Tongue (tissue), 2 donors: Measurements from ENCODE around the gene SRPK2. TPM values are rescaled to one million over a fixed set of nuclear protein-coding genes. Genes with fewer than 3 reads are reported as not detected.
"Not testable (repeated sequence)": the region's sequence is repeated elsewhere in the genome, so short reads cannot be mapped to it uniquely, and the experiment has no call there.

ENCODE experiments used
- DNase-seq: peaks from one replicate; pipeline ENCODE4 v3.0.0-alpha.2; 2015
- total RNA-seq: library from RNA; depleted of rRNA; stranded (reverse); fragments of >200 nt; gene quantifications from one replicate; pipeline ENCODE4 v1.2.3, GENCODE V29; 2014

SRPK2 gene
- total RNA-seq, 1 donor from 2014 or later, result 50.3 TPM

GRCh38 chr7:105376908-105377533 lies 11.7 kb downstream of the SRPK2 start:
- DNase-seq, result peak; percentile 6

GRCh38 chr7:105369944-105370343 lies 18.8 kb downstream of the SRPK2 start:
- DNase-seq, result no peak

- no peak for DNase-seq
Measured at GRCh38 chr7:105367458-105367857, 21.3 kb downstream of the SRPK2 start.

GRCh38 chr7:105365541-105366534 lies 22.9 kb downstream of the SRPK2 start:
- DNase-seq, result no peak

- no peak for DNase-seq
Measured at GRCh38 chr7:105364684-105365083, 24.0 kb downstream of the SRPK2 start.

GRCh38 chr7:105363657-105364056 lies 25.1 kb downstream of the SRPK2 start:
- DNase-seq, result not testable (repeated sequence)

- not testable (repeated sequence) for DNase-seq
Measured at GRCh38 chr7:105362685-105363084, 26.0 kb downstream of the SRPK2 start.

GRCh38 chr7:105361995-105362394 lies 26.7 kb downstream of the SRPK2 start:
- not testable (repeated sequence) for DNase-seq

- not testable (repeated sequence) for DNase-seq
Measured at GRCh38 chr7:105360149-105360548, 28.6 kb downstream of the SRPK2 start.

GRCh38 chr7:105355701-105356100 lies 33.0 kb downstream of the SRPK2 start:
- no peak for DNase-seq

GRCh38 chr7:105354383-105354782 lies 34.3 kb downstream of the SRPK2 start:
- DNase-seq, result no peak

GRCh38 chr7:105353752-105354328 lies 34.9 kb downstream of the SRPK2 start:
- peak; percentile 77 for DNase-seq

- no peak for DNase-seq
Measured at GRCh38 chr7:105352901-105353668, 35.6 kb downstream of the SRPK2 start.

GRCh38 chr7:105352018-105352612 lies 36.6 kb downstream of the SRPK2 start:
- peak; percentile 84 for DNase-seq

- no peak for DNase-seq
Measured at GRCh38 chr7:105350906-105351305, 37.8 kb downstream of the SRPK2 start.

- not testable (repeated sequence) for DNase-seq
Measured at GRCh38 chr7:105348177-105348576, 40.5 kb downstream of the SRPK2 start.

- DNase-seq, result no peak
Measured at GRCh38 chr7:105346593-105347322, 42.0 kb downstream of the SRPK2 start.

GRCh38 chr7:105346138-105346537 lies 42.6 kb downstream of the SRPK2 start:
- no peak for DNase-seq

GRCh38 chr7:105345725-105346124 lies 43.0 kb downstream of the SRPK2 start:
- no peak for DNase-seq

GRCh38 chr7:105345003-105345402 lies 43.7 kb downstream of the SRPK2 start:
- DNase-seq, result no peak
